WERI-Rb-1 (cell line): ENCODE data around the gene HOXD9.

Source experiments
- DNase-seq: peaks from one replicate; pipeline ENCODE4 v3.0.0-alpha.2; 2020
- H3K27ac ChIP-seq: fragments of 250-450 bp; sonication (Bioruptor Pico); 2 replicates; pipeline ENCODE4 v1.5.1; 2020; ENCODE audit warnings: mild to moderate bottlenecking, moderate library complexity
- H3K27me3 ChIP-seq: fragments of 250-450 bp; sonication (Bioruptor Pico); 2 replicates; pipeline ENCODE4 v1.5.1; 2021; ENCODE audit warnings: mild to moderate bottlenecking, low read depth, moderate library complexity; ENCODE audit not compliant: insufficient read depth, severe bottlenecking
- H3K36me3 ChIP-seq: fragments of 250-450 bp; sonication (Bioruptor Pico); 2 replicates; pipeline ENCODE4 v1.5.1; 2020; ENCODE audit warnings: mild to moderate bottlenecking, moderate library complexity
- H3K4me3 ChIP-seq: 2 replicates; pipeline ENCODE4 v1.5.1; 2011; ENCODE audit warnings: low read depth, mild to moderate bottlenecking, control low read depth, low read length
- H3K9me3 ChIP-seq: fragments of 250-450 bp; sonication (Bioruptor Pico); 2 replicates; pipeline ENCODE4 v1.5.1; 2021; ENCODE audit warnings: mild to moderate bottlenecking, moderate library complexity; ENCODE audit not compliant: severe bottlenecking
- CTCF ChIP-seq: IDR thresholded peaks from 2 replicates; pipeline ENCODE4 v1.5.1; 2011; ENCODE audit warnings: low read depth, mild to moderate bottlenecking, control low read depth, inconsistent platforms, low read length

Gene HOXD9

DNA sequence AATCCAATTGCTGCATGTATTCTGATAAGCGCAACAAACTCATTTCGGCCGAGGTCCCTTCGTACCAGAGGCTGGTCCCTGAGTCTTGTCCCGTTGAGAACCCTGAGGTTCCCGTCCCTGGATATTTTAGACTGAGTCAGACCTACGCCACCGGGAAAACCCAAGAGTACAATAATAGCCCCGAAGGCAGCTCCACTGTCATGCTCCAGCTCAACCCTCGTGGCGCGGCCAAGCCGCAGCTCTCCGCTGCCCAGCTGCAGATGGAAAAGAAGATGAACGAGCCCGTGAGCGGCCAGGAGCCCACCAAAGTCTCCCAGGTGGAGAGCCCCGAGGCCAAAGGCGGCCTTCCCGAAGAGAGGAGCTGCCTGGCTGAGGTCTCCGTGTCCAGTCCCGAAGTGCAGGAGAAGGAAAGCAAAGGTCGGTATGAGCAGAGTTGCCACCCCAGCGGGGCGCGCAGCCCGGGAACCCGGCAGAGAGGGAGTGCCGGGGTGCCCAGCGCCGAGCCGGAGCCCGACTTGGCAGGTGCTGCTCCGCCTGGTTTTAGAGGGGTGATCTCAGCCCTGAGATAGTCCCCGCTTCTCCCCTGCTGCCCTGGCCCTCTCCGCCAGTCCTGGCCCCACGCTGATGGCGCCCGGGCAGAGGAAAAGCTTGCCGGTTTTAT lies 5.2 kb upstream of the HOXD9 start:
- DNase-seq, result no peak
- no peaks in the 10 kb centered on the region for H3K36me3 ChIP-seq

GRCh38 chr2:176117823-176118371 lies 4.6 kb upstream of the HOXD9 start:
- no peaks in the 10 kb centered on the region for H3K36me3 ChIP-seq
- peaks cover 98% of the 10 kb centered on the region for H3K27me3 ChIP-seq
- no peak for DNase-seq
- H3K9me3 ChIP-seq, result peaks cover 21% of the 10 kb centered on the region
- TF ChIP-seq CTCF, result no peak
- H3K27ac ChIP-seq, result no peak overlapping the region
- no peak overlapping the region for H3K4me3 ChIP-seq

More for the DNA sequence above, 5.2 kb upstream of the HOXD9 start:
- Histone ChIP-seq H3K27ac (no peak overlapping the region), H3K9me3 (peaks cover 21% of the 10 kb centered on the region), H3K4me3 (no peak overlapping the region), H3K27me3 (peaks cover 98% of the 10 kb centered on the region)
- no peak for TF ChIP-seq CTCF

GRCh38 chr2:176118601-176119339 lies 3.7 kb upstream of the HOXD9 start:
- Histone ChIP-seq H3K27ac (no peak overlapping the region), H3K27me3 (peaks cover 98% of the 10 kb centered on the region), H3K9me3 (peaks cover 21% of the 10 kb centered on the region), H3K4me3 (no peak overlapping the region), H3K36me3 (no peaks in the 10 kb centered on the region)
- TF ChIP-seq CTCF, result peak; percentile 66
- DNase-seq, result peak; percentile 49

- Histone ChIP-seq H3K27me3 (peaks cover 98% of the 10 kb centered on the region), H3K4me3 (no peak overlapping the region)
- no peak for DNase-seq
These were observed 1.9 kb upstream of the HOXD9 start for GRCh38 chr2:176120364-176121189.

More at GRCh38 chr2:176120364-176121189, 1.9 kb upstream of the HOXD9 start:
- TF ChIP-seq CTCF, result no peak
- Histone ChIP-seq H3K36me3 (no peaks in the 10 kb centered on the region), H3K27ac (no peak overlapping the region), H3K9me3 (peaks cover 21% of the 10 kb centered on the region)
